Astrocyte (in vitro differentiated cells and primary cell): ENCODE results near the gene TRMT6. TPM values are rescaled to one million over a fixed set of nuclear protein-coding genes. Genes with fewer than 3 reads are reported as not detected.

Source experiments
- DNase-seq: peaks from one replicate; pipeline ENCODE4 v3.0.0-alpha.2; 2010; ENCODE audit warnings: low read depth
- FAIRE-seq: peaks from 2 replicates; lab custom pipeline; 2011; peaks lifted over from hg19 to GRCh38; lab: Jason Lieb, UNC
- H2AFZ ChIP-seq: 2 replicates; pipeline ENCODE4 v1.6.0; 2012; ENCODE audit warnings: low read depth, low read length, inconsistent platforms
- H3K27ac ChIP-seq: 2 replicates; pipeline ENCODE4 v1.5.1; 2011; ENCODE audit warnings: low read depth, low read length, inconsistent platforms
- H3K27me3 ChIP-seq: 2 replicates; pipeline ENCODE4 v1.6.0; 2011; ENCODE audit warnings: low read length, inconsistent platforms; ENCODE audit not compliant: insufficient read depth
- H3K36me3 ChIP-seq: 2 replicates; pipeline ENCODE4 v1.5.1; 2011; ENCODE audit warnings: low read length, inconsistent platforms; ENCODE audit not compliant: insufficient read depth
- H3K4me1 ChIP-seq: 2 replicates; pipeline ENCODE4 v1.5.1; 2011; ENCODE audit warnings: low read length, inconsistent platforms; ENCODE audit not compliant: insufficient read depth
- H3K4me2 ChIP-seq: 2 replicates; pipeline ENCODE4 v1.6.0; 2012; ENCODE audit warnings: low read length, inconsistent platforms
- H3K4me3 ChIP-seq: 2 replicates; pipeline ENCODE4 v1.5.1; 2011; ENCODE audit warnings: low read depth, mild to moderate bottlenecking, low read length, inconsistent platforms; ENCODE audit not compliant: insufficient read depth
- H3K79me2 ChIP-seq: 2 replicates; pipeline ENCODE4 v1.6.0; 2012; ENCODE audit warnings: mild to moderate bottlenecking, low read length, inconsistent platforms; ENCODE audit not compliant: insufficient read depth
- H3K9ac ChIP-seq: 2 replicates; pipeline ENCODE4 v1.6.0; 2012; ENCODE audit warnings: mild to moderate bottlenecking, low read length, inconsistent platforms
- H3K9me3 ChIP-seq: 2 replicates; pipeline ENCODE4 v1.5.1; 2012; ENCODE audit warnings: low read depth, mild to moderate bottlenecking, low read length, inconsistent platforms; ENCODE audit not compliant: insufficient read depth
- H4K20me1 ChIP-seq: 2 replicates; pipeline ENCODE4 v1.6.0; 2012; ENCODE audit warnings: low read length, inconsistent platforms; ENCODE audit not compliant: insufficient read depth
- H3K27ac Mint-ChIP-seq: one replicate; pipeline ENCODE4 v1.8.0; 2021; ENCODE audit warnings: mild to moderate bottlenecking, mixed read lengths; ENCODE audit not compliant: unreplicated experiment
- H3K27me3 Mint-ChIP-seq: one replicate; pipeline ENCODE4 v1.8.0; 2021; ENCODE audit warnings: low read depth, mixed read lengths; ENCODE audit not compliant: unreplicated experiment
- H3K36me3 Mint-ChIP-seq: one replicate; pipeline ENCODE4 v1.8.0; 2021; ENCODE audit warnings: low read depth, mixed read lengths; ENCODE audit not compliant: unreplicated experiment
- H3K4me1 Mint-ChIP-seq: one replicate; pipeline ENCODE4 v1.8.0; 2021; ENCODE audit warnings: low read depth, mixed read lengths; ENCODE audit not compliant: unreplicated experiment
- H3K4me3 Mint-ChIP-seq: one replicate; pipeline ENCODE4 v1.8.0; 2021; ENCODE audit warnings: mild to moderate bottlenecking, moderate library complexity, mixed read lengths; ENCODE audit not compliant: unreplicated experiment
- H3K9me3 Mint-ChIP-seq: one replicate; pipeline ENCODE4 v1.8.0; 2021; ENCODE audit warnings: mild to moderate bottlenecking, mixed read lengths; ENCODE audit not compliant: unreplicated experiment
- CTCF ChIP-seq: IDR thresholded peaks from 2 replicates; pipeline ENCODE4 v1.5.1; 2011; ENCODE audit warnings: low read depth, mild to moderate bottlenecking, inconsistent platforms, low read length, moderate library complexity; ENCODE audit not compliant: insufficient read depth
- EZH2 ChIP-seq: IDR thresholded peaks from 2 replicates; pipeline ENCODE4 v1.6.1; 2012; ENCODE audit warnings: mild to moderate bottlenecking, low read length, inconsistent platforms; ENCODE audit not compliant: insufficient read depth
- total RNA-seq: library from RNA; stranded (reverse); gene quantifications from 2 replicates; pipeline ENCODE4 v1.2.1, GENCODE V29; 2021

TRMT6 gene
- total RNA-seq, 1 donor from 2014 or later: 14.4 TPM

- Mint-ChIP-seq H3K27me3 (no peaks in the 10 kb centered on the region), H3K27ac (peak overlapping the region; percentile 14), H3K36me3 (no peaks in the 10 kb centered on the region), H3K4me1 (peaks cover 1% of the 10 kb centered on the region), H3K9me3 (no peaks in the 10 kb centered on the region), H3K4me3 (no peak overlapping the region)
- Histone ChIP-seq H2AFZ (no peak overlapping the region), H3K4me3 (no peak overlapping the region), H3K27me3 (no peaks in the 10 kb centered on the region), H3K4me2 (no peak overlapping the region), H3K27ac (no peak overlapping the region), H3K9ac (no peak overlapping the region), H3K79me2 (no peaks in the 10 kb centered on the region), H3K36me3 (peaks cover 8% of the 10 kb centered on the region), H4K20me1 (no peaks in the 10 kb centered on the region), H3K4me1 (no peaks in the 10 kb centered on the region), H3K9me3 (no peaks in the 10 kb centered on the region)
- TF ChIP-seq EZH2 (no peak), CTCF (no peak)
- no peak for DNase-seq
- FAIRE-seq: no peak
Observed at GRCh38 chr20:5996765-5997164, 46.4 kb upstream of the TRMT6 start.

- no peaks in the 10 kb centered on the region for H3K9me3 ChIP-seq
- H2AFZ ChIP-seq: no peak overlapping the region
- H3K4me2 ChIP-seq: no peak overlapping the region
- H4K20me1 ChIP-seq: no peaks in the 10 kb centered on the region
- peaks cover 7% of the 10 kb centered on the region for H3K4me1 Mint-ChIP-seq
- no peaks in the 10 kb centered on the region for H3K27me3 Mint-ChIP-seq
- no peaks in the 10 kb centered on the region for H3K36me3 Mint-ChIP-seq
- no peak overlapping the region for H3K4me3 ChIP-seq
- DNase-seq (peak; percentile 55), FAIRE-seq (peak; percentile 32)
- no peaks in the 10 kb centered on the region for H3K79me2 ChIP-seq
- H3K27me3 ChIP-seq: no peaks in the 10 kb centered on the region
- no peak for TF ChIP-seq EZH2
- TF ChIP-seq CTCF: no peak
- H3K27ac Mint-ChIP-seq: no peak overlapping the region
- H3K9me3 Mint-ChIP-seq: no peaks in the 10 kb centered on the region
- peaks cover 7% of the 10 kb centered on the region for H3K36me3 ChIP-seq
- peak overlapping the region; percentile 1 for H3K9ac ChIP-seq
- H3K4me1 ChIP-seq: no peaks in the 10 kb centered on the region
- H3K4me3 Mint-ChIP-seq: no peak overlapping the region
- H3K27ac ChIP-seq: no peak overlapping the region
Observed at GRCh38 chr20:5991623-5992441, 41.5 kb upstream of the TRMT6 start.

GRCh38 chr20:5990946-5991345 lies 40.6 kb upstream of the TRMT6 start:
- FAIRE-seq: no peak
- Mint-ChIP-seq H3K36me3 (peaks cover 1% of the 10 kb centered on the region), H3K27ac (peak overlapping the region; percentile 45)

More at GRCh38 chr20:5990946-5991345, 40.6 kb upstream of the TRMT6 start:
- no peak overlapping the region for H2AFZ ChIP-seq
- TF ChIP-seq EZH2 (no peak), CTCF (no peak)
- peaks cover 7% of the 10 kb centered on the region for H3K4me1 Mint-ChIP-seq
- no peak overlapping the region for H3K4me3 ChIP-seq
- no peak for DNase-seq
- no peaks in the 10 kb centered on the region for H3K27me3 Mint-ChIP-seq
- no peaks in the 10 kb centered on the region for H3K9me3 Mint-ChIP-seq
- H3K4me3 Mint-ChIP-seq: no peak overlapping the region
- peaks cover 7% of the 10 kb centered on the region for H3K36me3 ChIP-seq
- H3K27me3 ChIP-seq: no peaks in the 10 kb centered on the region
- no peaks in the 10 kb centered on the region for H4K20me1 ChIP-seq
- no peaks in the 10 kb centered on the region for H3K9me3 ChIP-seq
- H3K4me2 ChIP-seq: no peak overlapping the region
- H3K9ac ChIP-seq: no peak overlapping the region
- H3K27ac ChIP-seq: no peak overlapping the region
- H3K79me2 ChIP-seq: no peaks in the 10 kb centered on the region
- no peaks in the 10 kb centered on the region for H3K4me1 ChIP-seq
